GM08714 (cell line): ENCODE results near the gene ANKRD33.
"Not testable (repeated sequence)": the region's sequence is repeated elsewhere in the genome, so short reads cannot be mapped to it uniquely, and the experiment has no call there.

Experiments
- H3K4me3 ChIP-seq: fragments of 200-500 bp; sonication (Bioruptor generic); 2 replicates; pipeline ENCODE4 v1.5.1; 2014; ENCODE audit warnings: mild to moderate bottlenecking, low read length, inconsistent platforms
- ZNF274 ChIP-seq: IDR thresholded peaks from 2 replicates; pipeline ENCODE4 v1.6.1; 2012; ENCODE audit warnings: mild to moderate bottlenecking, low read depth, low read length

Gene ANKRD33

GRCh38 chr12:51883998-51884675 is 3.8 kb upstream of the ANKRD33 start:
- no peak overlapping the region for H3K4me3 ChIP-seq
- no peak for TF ChIP-seq ZNF274

- TF ChIP-seq ZNF274, result no peak
Observed at GRCh38 chr12:51884676-51885229, 3.1 kb upstream of the ANKRD33 start.

GRCh38 chr12:51885294-51886020 is 2.4 kb upstream of the ANKRD33 start:
- H3K4me3 ChIP-seq, result not testable (repeated sequence)

More at GRCh38 chr12:51884676-51885229, 3.1 kb upstream of the ANKRD33 start:
- no peak overlapping the region for H3K4me3 ChIP-seq

GRCh38 chr12:51886021-51886710 is 1.7 kb upstream of the ANKRD33 start:
- H3K4me3 ChIP-seq, result no peak overlapping the region
- TF ChIP-seq ZNF274, result no peak

GRCh38 chr12:51888316-51889215 is 663 bp downstream of the ANKRD33 start:
- no peak overlapping the region for H3K4me3 ChIP-seq
- TF ChIP-seq ZNF274, result no peak

GRCh38 chr12:51889216-51890132 is 1.6 kb downstream of the ANKRD33 start:
- no peak overlapping the region for H3K4me3 ChIP-seq
- TF ChIP-seq ZNF274, result no peak

- no peak for TF ChIP-seq ZNF274
Observed at GRCh38 chr12:51890133-51890464, 2.2 kb downstream of the ANKRD33 start.

GRCh38 chr12:51890511-51891171 is 2.7 kb downstream of the ANKRD33 start:
- TF ChIP-seq ZNF274, result no peak

More at GRCh38 chr12:51890133-51890464, 2.2 kb downstream of the ANKRD33 start:
- no peak overlapping the region for H3K4me3 ChIP-seq

GRCh38 chr12:51891843-51892242 is 3.9 kb downstream of the ANKRD33 start:
- H3K4me3 ChIP-seq, result no peak overlapping the region
- TF ChIP-seq ZNF274, result no peak

More at GRCh38 chr12:51890511-51891171, 2.7 kb downstream of the ANKRD33 start:
- H3K4me3 ChIP-seq, result no peak overlapping the region

GRCh38 chr12:51893786-51894185 is 5.9 kb downstream of the ANKRD33 start:
- no peak for TF ChIP-seq ZNF274

GRCh38 chr12:51895378-51896135 is 7.7 kb downstream of the ANKRD33 start:
- H3K4me3 ChIP-seq, result no peak overlapping the region
- no peak for TF ChIP-seq ZNF274

More at GRCh38 chr12:51893786-51894185, 5.9 kb downstream of the ANKRD33 start:
- no peak overlapping the region for H3K4me3 ChIP-seq

GRCh38 chr12:51896236-51896635 is 8.3 kb downstream of the ANKRD33 start:
- no peak for TF ChIP-seq ZNF274
- no peak overlapping the region for H3K4me3 ChIP-seq
